Common myeloid progenitor, CD34-positive (primary cell): Measurements from ENCODE around the gene ZNF524.

Source experiments
- CTCF ChIA-PET: fragments of 350-600 bp; sonication (Branson Sonifier 250); formaldehyde crosslinking; loops from one replicate; lab custom pipeline; 2021; ENCODE audit warnings: antibody characterized with exemption; lab: Charles Lee
- POLR2A ChIA-PET: fragments of 350-600 bp; sonication (Branson Sonifier 250); formaldehyde crosslinking; loops from one replicate; lab custom pipeline; 2021; ENCODE audit warnings: antibody characterized with exemption; lab: Charles Lee
- DNase-seq, 3 donors: peaks; one replicate each; pipeline versions ENCODE4 v3.0.0 to v3.0.0-alpha.2; 2013
- H3K27ac ChIP-seq, 2 experiments: 1 replicate in 1 of 2; 2 replicates in 1 of 2; pipeline ENCODE4 v1.7.0; 2013; ENCODE audit warnings: inconsistent platforms in 2 of 2, low read length in 2 of 2, mild to moderate bottlenecking in 2 of 2, low read depth in 1 of 2, moderate library complexity in 1 of 2; ENCODE audit not compliant: severe bottlenecking in 2 of 2, insufficient read depth in 1 of 2, poor library complexity in 1 of 2
- H3K27me3 ChIP-seq, 5 experiments: replicated peaks in 2 of 5; 1 replicate in 3 of 5; 2 replicates in 2 of 5; pipeline versions ENCODE4 v1.6.1 to v1.7.0; 2013; ENCODE audit warnings: low read length in 4 of 5, mild to moderate bottlenecking in 2 of 5, moderate library complexity in 2 of 5, inconsistent platforms in 1 of 5; ENCODE audit not compliant: insufficient read depth in 5 of 5, control insufficient read depth in 4 of 5
- H3K36me3 ChIP-seq, 4 experiments: 1 replicate in 2 of 4; 2 replicates in 2 of 4; pipeline versions ENCODE4 v1.6.1 to v1.7.0; 2013; ENCODE audit warnings: low read length in 3 of 4, control low read depth in 1 of 4, mild to moderate bottlenecking in 1 of 4; ENCODE audit not compliant: control insufficient read depth in 4 of 4, insufficient read depth in 4 of 4
- H3K4me1 ChIP-seq, 4 experiments: 1 replicate in 3 of 4; 2 replicates in 1 of 4; pipeline versions ENCODE4 v1.6.1 to v1.7.1; 2013; ENCODE audit warnings: low read length in 3 of 4, mild to moderate bottlenecking in 3 of 4, control low read depth in 1 of 4, inconsistent platforms in 1 of 4, moderate library complexity in 1 of 4; ENCODE audit not compliant: control insufficient read depth in 4 of 4, insufficient read depth in 4 of 4; ENCODE audit errors: control extremely low read depth in 1 of 4
- H3K4me3 ChIP-seq, 7 experiments: 1 replicate in 4 of 7; 2 replicates in 3 of 7; pipeline versions ENCODE4 v1.5.1 to v1.7.0; 2013; ENCODE audit warnings: mild to moderate bottlenecking in 7 of 7, low read length in 6 of 7, moderate library complexity in 6 of 7, inconsistent platforms in 2 of 7, low read depth in 2 of 7, control low read depth in 1 of 7; ENCODE audit not compliant: insufficient read depth in 4 of 7, control insufficient read depth in 1 of 7; ENCODE audit errors: extremely low read depth in 1 of 7
- H3K9me3 ChIP-seq, 5 experiments: 1 replicate in 4 of 5; 2 replicates in 1 of 5; pipeline versions ENCODE4 v1.6.1 to v1.7.1; 2013; ENCODE audit warnings: low read length in 4 of 5, mild to moderate bottlenecking in 2 of 5, inconsistent platforms in 1 of 5, low read depth in 1 of 5, moderate library complexity in 1 of 5; ENCODE audit not compliant: control insufficient read depth in 4 of 5, insufficient read depth in 2 of 5; ENCODE audit errors: control extremely low read depth in 1 of 5
- WGBS: methylation state at CpG from one replicate; pipeline ENCODE4 v1.1.5; 2013; ENCODE audit not compliant: insufficient coverage; 5-methylcytosine and 5-hydroxymethylcytosine counted together

The ZNF524 gene

DNA sequence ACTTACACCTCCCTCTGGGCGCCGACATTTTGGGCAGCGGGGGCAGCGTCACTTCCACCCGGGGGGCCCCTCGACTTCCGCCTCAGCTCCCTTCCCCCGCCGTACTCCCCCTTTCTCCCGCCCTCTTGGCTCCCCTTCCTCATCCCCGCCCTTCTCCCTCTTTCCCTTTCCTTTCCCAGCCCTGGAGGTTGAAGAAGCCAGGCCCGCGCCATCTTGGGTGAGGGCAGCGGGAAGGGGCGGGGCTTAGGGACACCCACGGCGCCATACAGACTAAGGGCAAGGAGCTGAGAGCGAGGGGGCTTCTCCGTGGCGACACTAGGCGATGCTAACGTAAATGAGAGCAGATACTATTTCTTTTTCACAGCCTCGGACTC lies 633 bp upstream of the ZNF524 start, which contains the start of gene FIZ1:
Gene FIZ1 (minus strand): TSS at position 50 of the 374 bp plus-strand sequence. CDS start 1,652 bp downstream, outside the sequence.
- peak within 1 kb of the TSS; percentile 93 to 95 for H3K27ac ChIP-seq
- H3K9me3 ChIP-seq, result peaks cover 0 to 2% (median 0%) of the 10 kb centered on the region in 5 experiments
- ChIA-PET POLR2A (interaction anchor here (0.8 to 2.2 kb wide), 6 partner anchors 14 to 138 kb away, joined by 3 to 10 read pairs (median 5); partner anchors contain the start of genes ISOC2 and ZNF784), CTCF (interaction anchor here (1.4 to 2.5 kb wide), 3 partner anchors 19 to 39 kb away, joined by 3 to 12 read pairs (median 4); no protein-coding TSS in a partner anchor)
- H3K4me3 ChIP-seq, result peak within 1 kb of the TSS; percentile 89 to 98 (median 95)
- WGBS, result 0% methylated on average over 19 of the region's 23 CpGs
- H3K4me1 ChIP-seq, result peaks cover 0 to 28% (median 19%) of the 10 kb centered on the region in 4 experiments
- peaks cover 11 to 33% (median 23%) of the 10 kb centered on the region in 4 experiments for H3K36me3 ChIP-seq
- no peaks in the 10 kb centered on the region for H3K27me3 ChIP-seq
- DNase-seq, result peak; percentile 99 to 100 (median 100)

DNA sequence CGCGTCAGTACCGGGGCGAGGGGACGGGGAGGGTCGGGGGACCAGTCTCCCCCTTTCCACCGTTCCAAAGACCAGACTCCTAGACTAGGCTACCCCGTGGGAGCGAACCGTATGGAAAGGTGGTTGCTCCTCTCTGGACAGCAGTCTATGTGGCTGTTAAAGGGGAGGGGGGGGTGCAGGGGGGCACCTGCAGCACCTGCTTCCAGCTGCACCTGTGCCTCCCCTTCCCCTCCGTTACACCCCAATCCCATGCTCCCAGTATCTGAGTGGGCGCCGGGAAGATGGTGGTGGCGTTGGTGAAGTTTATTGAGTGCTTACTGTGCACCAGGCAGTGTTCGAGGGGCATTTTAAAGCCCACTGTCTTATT lies 557 bp downstream of the ZNF524 start:
- POLR2A ChIA-PET, result interaction anchor here (1.2 to 1.4 kb wide), 2 partner anchors 34 to 124 kb away, joined by 3 to 5 read pairs; partner anchors contain the start of gene ZNF628
- CTCF ChIA-PET, result interaction anchor here (2.5 kb wide), 1 partner anchor 32 kb away, joined by 12 read pairs; no protein-coding TSS in a partner anchor
- WGBS, result 8% methylated on average over 4 of the region's 15 CpGs
- H3K9me3 ChIP-seq, result peaks cover 0 to under 1% (median 0%) of the 10 kb centered on the region in 5 experiments
- H3K4me3 ChIP-seq, result peak overlapping the region; percentile 40 to 95 (median 89)
- H3K4me1 ChIP-seq, result peaks cover 0 to 32% (median 24%) of the 10 kb centered on the region in 4 experiments
- H3K27ac ChIP-seq, result peak overlapping the region; percentile 2 to 95
- no peaks in the 10 kb centered on the region for H3K27me3 ChIP-seq
- DNase-seq, result no peak
- peaks cover 6 to 22% (median 13%) of the 10 kb centered on the region in 4 experiments for H3K36me3 ChIP-seq

DNA sequence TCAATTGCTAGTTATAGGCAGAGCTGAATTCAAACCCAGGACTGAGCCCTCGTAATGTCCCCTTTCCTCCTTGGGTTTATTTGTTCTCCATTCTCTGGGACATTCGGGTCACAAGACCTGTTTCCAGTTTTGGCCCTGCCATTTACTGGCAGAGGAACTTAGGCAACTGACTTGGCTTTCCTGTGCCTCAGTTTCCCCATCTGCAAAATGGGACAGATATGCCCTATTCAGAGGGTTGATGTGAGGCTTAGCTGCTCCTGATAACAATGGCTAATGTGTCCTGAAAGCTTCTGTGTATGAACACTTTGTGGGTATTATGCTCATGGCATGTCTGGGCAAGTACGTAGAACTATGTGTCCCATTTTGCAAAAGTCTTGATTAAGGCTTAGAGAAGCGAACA lies 996 bp downstream of the ZNF524 start:
- WGBS, result 77% methylated on average over 4 of the region's 4 CpGs
- Histone ChIP-seq H3K4me3 (peak overlapping the region in 6 of 7 experiments; percentile 54 to 95 (median 90)), H3K27me3 (no peaks in the 10 kb centered on the region), H3K36me3 (peaks cover 4 to 17% (median 8%) of the 10 kb centered on the region in 4 experiments), H3K27ac (peak overlapping the region; percentile 2 to 95), H3K9me3 (no peaks in the 10 kb centered on the region), H3K4me1 (peaks cover 0 to 37% (median 27%) of the 10 kb centered on the region in 4 experiments)
- DNase-seq, result no peak
- ChIA-PET POLR2A (interaction anchor here (1.2 to 1.4 kb wide), 2 partner anchors 34 to 125 kb away, joined by 3 to 5 read pairs; partner anchors contain the start of gene ZNF628), CTCF (interaction anchor here (1.2 to 2.5 kb wide), 2 partner anchors 31 to 32 kb away, joined by 4 to 12 read pairs; no protein-coding TSS in a partner anchor)

DNA sequence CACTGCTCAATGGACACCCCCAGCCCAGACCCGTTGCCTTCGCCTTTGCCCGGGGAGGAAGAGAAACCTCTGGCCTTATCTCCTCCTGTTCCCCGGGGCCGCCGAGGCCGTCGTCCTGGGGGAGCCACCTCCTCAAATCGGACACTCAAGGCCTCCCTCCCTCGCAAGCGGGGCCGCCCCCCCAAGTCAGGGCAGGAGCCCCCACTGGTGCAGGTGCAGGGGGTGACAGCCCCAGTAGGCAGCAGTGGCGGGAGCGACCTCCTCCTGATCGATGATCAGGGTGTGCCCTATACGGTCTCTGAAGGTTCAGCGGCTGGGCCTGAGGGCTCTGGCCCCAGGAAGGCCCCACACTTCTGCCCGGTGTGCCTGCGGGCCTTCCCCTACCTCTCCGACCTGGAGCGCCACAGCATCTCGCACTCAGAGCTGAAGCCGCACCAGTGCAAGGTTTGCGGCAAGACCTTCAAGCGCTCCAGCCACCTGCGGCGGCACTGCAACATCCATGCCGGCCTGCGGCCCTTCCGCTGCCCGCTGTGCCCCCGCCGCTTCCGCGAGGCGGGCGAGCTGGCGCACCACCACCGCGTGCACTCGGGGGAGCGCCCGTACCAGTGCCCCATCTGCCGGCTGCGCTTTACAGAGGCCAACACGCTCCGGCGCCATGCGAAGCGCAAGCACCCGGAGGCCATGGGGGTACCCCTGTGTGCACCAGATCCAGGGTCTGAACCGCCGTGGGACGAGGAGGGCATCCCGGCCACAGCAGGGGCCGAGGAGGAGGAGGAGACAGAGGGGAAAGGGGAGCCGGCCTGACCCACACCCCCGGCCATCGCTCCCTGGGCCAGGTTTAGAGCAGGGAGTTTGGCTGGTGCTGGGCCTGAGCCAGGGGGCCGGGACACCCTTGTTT lies 2.3 kb downstream of the ZNF524 start:
- POLR2A ChIA-PET, result no interaction called here
- no peaks in the 10 kb centered on the region for H3K27me3 ChIP-seq
- H3K4me1 ChIP-seq, result peaks cover 0 to 46% (median 36%) of the 10 kb centered on the region in 4 experiments
- no peak overlapping the region for H3K4me3 ChIP-seq
- H3K9me3 ChIP-seq, result no peaks in the 10 kb centered on the region
- peaks cover 0 to 6% (median 2%) of the 10 kb centered on the region in 4 experiments for H3K36me3 ChIP-seq
- CTCF ChIA-PET, result interaction anchor here (1.2 kb wide), 1 partner anchor 31 kb away, joined by 4 read pairs; no protein-coding TSS in a partner anchor
- H3K27ac ChIP-seq, result no peak overlapping the region
- no peak for DNase-seq
- WGBS, result 96% methylated on average over 45 of the region's 60 CpGs

DNA sequence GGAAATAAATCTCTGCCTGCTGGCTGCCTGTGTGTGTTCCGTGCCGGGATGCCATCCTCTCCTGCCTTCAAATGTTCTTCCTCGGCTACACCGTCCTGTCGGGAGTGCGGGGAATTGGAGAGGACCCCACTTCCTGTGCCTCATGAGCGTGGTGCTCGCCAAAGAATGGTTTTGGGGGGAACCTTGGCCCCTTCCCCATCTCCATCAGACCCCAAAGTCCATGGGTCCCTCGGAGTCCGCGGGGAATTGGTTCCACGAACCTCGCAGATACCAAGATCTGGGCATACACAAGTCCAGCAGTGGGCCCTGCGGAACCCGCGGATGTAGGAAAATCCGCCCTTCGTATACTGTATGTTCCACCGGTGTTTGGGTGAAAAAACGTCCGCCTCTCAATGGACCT lies 3.0 kb downstream of the ZNF524 start:
- no peak overlapping the region for H3K27ac ChIP-seq
- WGBS, result 97% methylated on average over 19 of the region's 21 CpGs
- CTCF ChIA-PET, result interaction anchor here (1.9 to 4.3 kb wide), 2 partner anchors 15 to 16 kb away, joined by 6 to 32 read pairs; no protein-coding TSS in a partner anchor
- H3K27me3 ChIP-seq, result no peaks in the 10 kb centered on the region
- peaks cover 0 to 10% (median 1%) of the 10 kb centered on the region in 4 experiments for H3K36me3 ChIP-seq
- DNase-seq, result no peak
- no peaks in the 10 kb centered on the region for H3K9me3 ChIP-seq
- peaks cover 0 to 45% (median 36%) of the 10 kb centered on the region in 4 experiments for H3K4me1 ChIP-seq
- no peak overlapping the region for H3K4me3 ChIP-seq
- POLR2A ChIA-PET, result no interaction called here

DNA sequence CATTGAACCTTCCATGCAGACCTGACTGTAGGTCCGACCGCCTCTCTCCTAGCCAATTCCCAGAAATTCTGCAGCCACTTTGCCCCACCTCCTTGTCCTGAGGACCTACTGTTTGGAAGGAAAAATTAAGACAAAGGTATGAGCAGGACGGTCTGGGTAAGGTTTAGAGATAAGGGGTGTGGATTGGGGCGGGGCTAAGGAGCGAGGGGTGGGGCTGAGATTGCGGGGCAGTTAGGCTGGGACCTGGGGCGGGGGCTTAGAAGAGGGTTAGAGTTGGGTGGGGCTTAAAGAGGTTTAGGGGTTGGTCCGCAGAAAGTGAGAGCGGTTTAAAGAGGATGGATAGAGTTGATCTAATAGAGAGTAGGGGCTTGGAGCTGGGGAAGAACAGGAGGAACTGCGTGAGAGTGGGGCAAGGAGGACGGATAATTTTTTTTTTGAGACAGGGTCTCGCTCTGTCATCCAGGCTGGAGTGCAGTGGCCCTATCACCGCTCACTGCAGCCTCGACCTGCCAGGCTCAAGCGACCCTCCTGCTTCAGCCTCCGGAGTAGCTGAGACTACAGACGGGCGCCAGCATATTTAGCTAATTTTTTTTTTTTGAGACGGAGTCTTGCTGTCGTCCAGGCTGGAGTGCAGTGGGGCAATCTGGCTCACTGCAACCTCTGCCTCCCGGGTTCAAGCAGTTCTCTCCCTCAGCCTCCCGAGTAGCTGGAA lies 3.6 kb downstream of the ZNF524 start:
- H3K27me3 ChIP-seq, result no peaks in the 10 kb centered on the region
- H3K4me3 ChIP-seq, result peak overlapping the region in 3 of 7 experiments; percentile 85 to 95 (median 95)
- H3K9me3 ChIP-seq, result no peaks in the 10 kb centered on the region
- ChIA-PET CTCF (interaction anchor here (1.1 to 4.3 kb wide), 4 partner anchors 15 to 35 kb away, joined by 3 to 32 read pairs (median 4); partner anchors contain the start of gene ZNF784), POLR2A (interaction anchor here (0.6 kb wide), 1 partner anchor 24 kb away, joined by 3 read pairs; no protein-coding TSS in a partner anchor)
- H3K36me3 ChIP-seq, result peaks cover 0 to 10% (median 2%) of the 10 kb centered on the region in 4 experiments
- DNase-seq, result no peak
- H3K27ac ChIP-seq, result peak overlapping the region in 1 of 2 experiments; percentile 87
- peaks cover 0 to 39% (median 32%) of the 10 kb centered on the region in 4 experiments for H3K4me1 ChIP-seq
- 90% methylated on average over 13 of the region's 22 CpGs for WGBS
